ENCODE results near the gene ARF5.

ARF5 gene

GRCh38 chr7:127632276-127632910 lies 44.2 kb downstream of the ARF5 start:
- DNase-seq (ENCODE audit: extremely low read depth in 1 of 2, low read depth in 1 of 2), result no peak

- DNase-seq (ENCODE audit: extremely low read depth in 1 of 2, low read depth in 1 of 2), result no peak
These were observed 47.6 kb downstream of the ARF5 start for GRCh38 chr7:127635659-127636285.

GRCh38 chr7:127638197-127638596 lies 50.0 kb downstream of the ARF5 start:
- no peak for DNase-seq (ENCODE audit: extremely low read depth in 1 of 2, low read depth in 1 of 2)
